Mammary epithelial cell (primary cell): ENCODE results near the gene S100A10.

ENCODE experiments used
- EZH2 ChIP-seq: IDR thresholded peaks from 2 replicates; pipeline ENCODE4 v1.6.1; 2012; ENCODE audit warnings: low read length, inconsistent platforms, borderline replicate concordance
- TF ChIP-seq, protein P1 (sequence below), 2 donors: IDR thresholded peaks in 1 of 2; conservative IDR thresholded peaks in 1 of 2; 2 replicates each; pipeline ENCODE4 v1.5.1; 2011 to 2012; ENCODE audit warnings: inconsistent platforms in 2 of 2, low read length in 2 of 2, mild to moderate bottlenecking in 2 of 2, control low read depth in 1 of 2, low read depth in 1 of 2; ENCODE audit not compliant: insufficient read depth in 1 of 2; ENCODE audit errors: extremely low read depth in 1 of 2

DNA sequence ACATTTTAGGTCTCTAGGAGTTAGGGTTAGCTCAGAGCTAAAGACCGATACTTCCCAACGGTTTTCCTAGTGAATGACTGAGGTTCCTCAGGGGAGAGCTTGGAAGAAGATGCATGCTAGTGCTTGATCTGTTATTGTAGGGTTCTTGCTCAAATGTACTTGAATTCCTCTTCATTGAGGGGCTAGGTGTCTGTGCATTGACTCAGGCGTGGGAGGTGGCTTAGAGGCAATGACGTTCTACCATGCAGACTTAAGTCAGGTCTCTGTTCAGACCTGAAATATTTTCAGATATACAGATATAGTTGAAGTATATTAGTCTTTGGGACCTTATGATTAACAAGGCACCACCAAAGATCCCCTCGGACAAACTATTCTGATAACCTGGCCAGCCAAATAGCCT is 23.5 kb downstream of the S100A10 start:
- TF ChIP-seq, protein P1, sequence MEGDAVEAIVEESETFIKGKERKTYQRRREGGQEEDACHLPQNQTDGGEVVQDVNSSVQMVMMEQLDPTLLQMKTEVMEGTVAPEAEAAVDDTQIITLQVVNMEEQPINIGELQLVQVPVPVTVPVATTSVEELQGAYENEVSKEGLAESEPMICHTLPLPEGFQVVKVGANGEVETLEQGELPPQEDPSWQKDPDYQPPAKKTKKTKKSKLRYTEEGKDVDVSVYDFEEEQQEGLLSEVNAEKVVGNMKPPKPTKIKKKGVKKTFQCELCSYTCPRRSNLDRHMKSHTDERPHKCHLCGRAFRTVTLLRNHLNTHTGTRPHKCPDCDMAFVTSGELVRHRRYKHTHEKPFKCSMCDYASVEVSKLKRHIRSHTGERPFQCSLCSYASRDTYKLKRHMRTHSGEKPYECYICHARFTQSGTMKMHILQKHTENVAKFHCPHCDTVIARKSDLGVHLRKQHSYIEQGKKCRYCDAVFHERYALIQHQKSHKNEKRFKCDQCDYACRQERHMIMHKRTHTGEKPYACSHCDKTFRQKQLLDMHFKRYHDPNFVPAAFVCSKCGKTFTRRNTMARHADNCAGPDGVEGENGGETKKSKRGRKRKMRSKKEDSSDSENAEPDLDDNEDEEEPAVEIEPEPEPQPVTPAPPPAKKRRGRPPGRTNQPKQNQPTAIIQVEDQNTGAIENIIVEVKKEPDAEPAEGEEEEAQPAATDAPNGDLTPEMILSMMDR (conservative IDR thresholded peaks at IDR 0.05 in 1 of 2, IDR thresholded peaks at IDR 0.05 in 1 of 2; ENCODE audit: extremely low read depth in 1 of 2, insufficient read depth in 1 of 2, low read depth in 1 of 2, low read length in 2 of 2): no peak
- TF ChIP-seq EZH2: no peak
